Tongue (tissue), 2 donors: ENCODE measurements around the gene SNX11. TPM values are rescaled to one million over a fixed set of nuclear protein-coding genes. Genes with fewer than 3 reads are reported as not detected.

Experiments used
- DNase-seq: peaks from one replicate; pipeline ENCODE4 v3.0.0-alpha.2; 2015
- total RNA-seq: library from RNA; depleted of rRNA; stranded (reverse); fragments of >200 nt; gene quantifications from one replicate; pipeline ENCODE4 v1.2.3, GENCODE V29; 2014

SNX11 gene
- total RNA-seq, 1 donor from 2014 or later = 6.2 TPM

GRCh38 chr17:48132385-48132784, 24.8 kb downstream of the SNX11 start:
- DNase-seq = no peak

GRCh38 chr17:48134912-48135480, 27.4 kb downstream of the SNX11 start:
- no peak for DNase-seq

GRCh38 chr17:48137656-48138055, 30.1 kb downstream of the SNX11 start:
- DNase-seq = no peak

- DNase-seq = no peak
Measured at GRCh38 chr17:48139944-48140343, 32.4 kb downstream of the SNX11 start.

- DNase-seq = no peak
Measured at GRCh38 chr17:48143629-48144028, 36.1 kb downstream of the SNX11 start.

GRCh38 chr17:48144231-48144630, 36.7 kb downstream of the SNX11 start:
- no peak for DNase-seq

GRCh38 chr17:48144976-48145798, 37.6 kb downstream of the SNX11 start:
- DNase-seq = no peak

- no peak for DNase-seq
Measured at GRCh38 chr17:48148029-48148770, 40.6 kb downstream of the SNX11 start.

- DNase-seq = peak; percentile 37
Measured at GRCh38 chr17:48148854-48149786, 41.6 kb downstream of the SNX11 start.

GRCh38 chr17:48149787-48150463, 42.4 kb downstream of the SNX11 start:
- no peak for DNase-seq

- no peak for DNase-seq
Measured at GRCh38 chr17:48150597-48151001, 43.0 kb downstream of the SNX11 start.

- DNase-seq = no peak
Measured at GRCh38 chr17:48151220-48151619, 43.7 kb downstream of the SNX11 start.

GRCh38 chr17:48152289-48152688, 44.7 kb downstream of the SNX11 start:
- DNase-seq = no peak

GRCh38 chr17:48153691-48154358, 46.3 kb downstream of the SNX11 start:
- peak; percentile 50 for DNase-seq

- peak; percentile 35 for DNase-seq
Measured at GRCh38 chr17:48155889-48156611, 48.5 kb downstream of the SNX11 start.

GRCh38 chr17:48159232-48159631, 51.7 kb downstream of the SNX11 start:
- peak; percentile 45 for DNase-seq

GRCh38 chr17:48160177-48161081, 52.9 kb downstream of the SNX11 start:
- DNase-seq = no peak

- no peak for DNase-seq
Measured at GRCh38 chr17:48161127-48161905, 53.8 kb downstream of the SNX11 start.
